HCT116 (cell line): ENCODE data around the gene THTPA. TPM values are rescaled to one million over a fixed set of nuclear protein-coding genes. Genes with fewer than 3 reads are reported as not detected.

Experiments used
- ATAC-seq: fragments of 200-7000 bp; cut with Tn5 transposase; 2 replicates; pipeline ENCODE4 v1.9.1; 2020; ENCODE audit warnings: mild to moderate bottlenecking, moderate library complexity
- BruUV-seq: library from RNA; stranded (reverse); fragments of 400-500 nt; replicated peaks from 2 replicates; lab custom pipeline; 2021; lab: Mats Ljungman, UMichigan
- CTCF ChIA-PET: fragments of 300-600 bp; sonication (Branson Sonifier 250); formaldehyde crosslinking; loops from one replicate; lab custom pipeline; 2021; ENCODE audit warnings: antibody characterized with exemption; lab: Charles Lee
- POLR2A ChIA-PET: fragments of 300-600, 350-600 bp; sonication (Branson Sonifier 250); formaldehyde crosslinking; loops from one replicate; lab custom pipeline; 2021; ENCODE audit warnings: antibody characterized with exemption; lab: Charles Lee
- RAD21 ChIA-PET, 2 experiments: fragments of 300-600 bp; sonication (Branson Sonifier 250); formaldehyde crosslinking; loops; one replicate each; lab custom pipeline; 2023; ENCODE audit warnings: low total read pairs in 2 of 2; ENCODE audit not compliant: uncharacterized antibody in 2 of 2, unreplicated experiment in 2 of 2, low non-redundant PET in 1 of 2; lab: Charles Lee
- DNase-seq: peaks from one replicate; pipeline ENCODE4 v3.0.0-alpha.2; 2010; ENCODE audit warnings: low read depth, low spot score
- H2AFZ ChIP-seq: fragments of 200-600 bp; shearing (Covaris generic), sonication (generic); 2 replicates; pipeline ENCODE4 v1.6.1; 2017; ENCODE audit warnings: low read depth, mixed run types, mixed read lengths, antibody characterized with exemption, low read length; ENCODE audit not compliant: poor library complexity, severe bottlenecking
- H3K27ac ChIP-seq: 2 replicates; pipeline ENCODE4 v1.5.1; 2012; ENCODE audit warnings: low read depth, low read length
- H3K27me3 ChIP-seq: fragments of 200-600 bp; sonication (generic); 2 replicates; pipeline ENCODE4 v1.6.1; 2016; ENCODE audit warnings: mixed run types, low read length, mixed read lengths; ENCODE audit not compliant: insufficient read depth
- H3K36me3 ChIP-seq, 2 experiments: fragments of 200-500 bp in 1 of 2; fragments of 200-600 bp in 1 of 2; sonication (Bioruptor generic) in 1 of 2; sonication (generic) in 1 of 2; 2 replicates each; pipeline versions ENCODE4 v1.5.1 to v1.6.1; 2014 to 2016; ENCODE audit warnings: low read length in 2 of 2, inconsistent platforms in 1 of 2, mixed read lengths in 1 of 2, mixed run types in 1 of 2; ENCODE audit not compliant: insufficient read depth in 2 of 2, control insufficient read depth in 1 of 2
- H3K4me1 ChIP-seq, 2 experiments: fragments of 200-600 bp in 1 of 2; sonication (generic) in 1 of 2; 2 replicates each; pipeline versions ENCODE4 v1.5.1 to v1.6.1; 2012 to 2017; ENCODE audit warnings: low read length in 2 of 2, inconsistent platforms in 1 of 2, mild to moderate bottlenecking in 1 of 2, mixed read lengths in 1 of 2, mixed run types in 1 of 2, moderate library complexity in 1 of 2; ENCODE audit not compliant: insufficient read depth in 2 of 2, control insufficient read depth in 1 of 2
- H3K4me2 ChIP-seq: fragments of 200-600 bp; sonication (generic); 2 replicates; pipeline ENCODE4 v1.6.1; 2017; ENCODE audit warnings: mixed run types, low read length, mixed read lengths
- H3K4me3 ChIP-seq, 2 experiments: fragments of 200-600 bp in 1 of 2; sonication (generic) in 1 of 2; replicated peaks in 1 of 2; 2 replicates each; pipeline ENCODE4 v1.5.1; 2011 to 2016; ENCODE audit warnings: low read length in 2 of 2, control low read depth in 1 of 2, low read depth in 1 of 2, mild to moderate bottlenecking in 1 of 2, mixed read lengths in 1 of 2, mixed run types in 1 of 2
- H3K79me2 ChIP-seq: fragments of 200-600 bp; sonication (generic); 2 replicates; pipeline ENCODE4 v1.6.1; 2017; ENCODE audit warnings: mild to moderate bottlenecking, mixed run types, low read length, moderate library complexity, mixed read lengths; ENCODE audit not compliant: insufficient read depth
- H3K9ac ChIP-seq: fragments of 200-600 bp; sonication (generic); 2 replicates; pipeline ENCODE4 v1.6.1; 2016; ENCODE audit warnings: low read length, mixed read lengths
- H3K9me2 ChIP-seq: fragments of 200-600 bp; sonication (generic), shearing (Covaris generic); 2 replicates; pipeline ENCODE4 v1.6.1; 2017; ENCODE audit warnings: mixed run types, mild to moderate bottlenecking, moderate library complexity; ENCODE audit not compliant: insufficient read depth
- H3K9me3 ChIP-seq, 2 experiments: fragments of 200-500 bp in 1 of 2; fragments of 200-600 bp in 1 of 2; sonication (Bioruptor generic) in 1 of 2; sonication (generic) in 1 of 2; 2 replicates each; pipeline ENCODE4 v1.6.1; 2014 to 2017; ENCODE audit warnings: low read length in 2 of 2, mixed read lengths in 2 of 2, inconsistent platforms in 1 of 2, low read depth in 1 of 2, mild to moderate bottlenecking in 1 of 2, mixed run types in 1 of 2, moderate library complexity in 1 of 2; ENCODE audit not compliant: control insufficient read depth in 1 of 2, insufficient read depth in 1 of 2
- H4K20me1 ChIP-seq: fragments of 200-600 bp; sonication (generic), shearing (Covaris generic); 2 replicates; pipeline ENCODE4 v1.6.1; 2017; ENCODE audit warnings: mixed run types, mild to moderate bottlenecking, moderate library complexity; ENCODE audit not compliant: insufficient read depth
- ATF3 ChIP-seq: IDR thresholded peaks from 2 replicates; pipeline ENCODE4 v1.6.1; 2012
- CBX3 ChIP-seq: IDR thresholded peaks from 2 replicates; pipeline ENCODE4 v1.6.1; 2012; ENCODE audit warnings: low read depth
- CTCF ChIP-seq, 3 experiments: fragments of 200-600 bp in 1 of 3; sonication (generic) in 1 of 3; IDR thresholded peaks in 2 of 3; conservative IDR thresholded peaks in 1 of 3; 2 replicates each; pipeline ENCODE4 v1.5.1; 2012 to 2017; ENCODE audit warnings: low read depth in 2 of 3, low read length in 2 of 3, antibody characterized with exemption in 1 of 3, borderline replicate concordance in 1 of 3, control low read depth in 1 of 3, mild to moderate bottlenecking in 1 of 3, mixed read lengths in 1 of 3, mixed run types in 1 of 3, moderate library complexity in 1 of 3; ENCODE audit not compliant: insufficient read depth in 1 of 3
- EGR1 ChIP-seq: IDR thresholded peaks from 2 replicates; pipeline ENCODE4 v1.6.1; 2012; ENCODE audit warnings: low read depth
- ELF1 ChIP-seq: IDR thresholded peaks from 2 replicates; pipeline ENCODE4 v1.6.1; 2012; ENCODE audit warnings: low read depth, borderline replicate concordance
- JUND ChIP-seq: IDR thresholded peaks from 2 replicates; pipeline ENCODE4 v1.6.1; 2012
- MAX ChIP-seq: IDR thresholded peaks from 2 replicates; pipeline ENCODE4 v1.6.1; 2012
- POLR2A ChIP-seq: IDR thresholded peaks from 2 replicates; pipeline ENCODE4 v1.7.0; 2011; ENCODE audit warnings: borderline replicate concordance; ENCODE audit not compliant: insufficient read depth, insufficient read length; ENCODE audit errors: extremely low read depth
- POLR2AphosphoS5 ChIP-seq: IDR thresholded peaks from 2 replicates; pipeline ENCODE4 v1.6.1; 2011; ENCODE audit warnings: mild to moderate bottlenecking, low read depth, low read length, moderate library complexity
- RAD21 ChIP-seq: IDR thresholded peaks from 2 replicates; pipeline ENCODE4 v1.6.1; 2012; ENCODE audit warnings: low read depth, mild to moderate bottlenecking
- REST ChIP-seq: IDR thresholded peaks from 2 replicates; pipeline ENCODE4 v1.6.1; 2012; ENCODE audit warnings: low read depth
- SP1 ChIP-seq: IDR thresholded peaks from 2 replicates; pipeline ENCODE4 v1.6.1; 2012; ENCODE audit warnings: low read depth
- SRF ChIP-seq: IDR thresholded peaks from 2 replicates; pipeline ENCODE4 v1.6.1; 2012; ENCODE audit warnings: low read depth
- TCF7L2 ChIP-seq: IDR thresholded peaks from 2 replicates; pipeline ENCODE4 v1.7.0; 2011; ENCODE audit warnings: borderline replicate concordance, inconsistent platforms; ENCODE audit not compliant: insufficient read depth, insufficient read length; ENCODE audit errors: extremely low read depth
- YY1 ChIP-seq: IDR thresholded peaks from 2 replicates; pipeline ENCODE4 v1.6.1; 2011; ENCODE audit warnings: low read length, low read depth, moderate library complexity, mild to moderate bottlenecking; ENCODE audit not compliant: insufficient replicate concordance; ENCODE audit errors: extremely low read depth
- ZBTB33 ChIP-seq: IDR thresholded peaks from 2 replicates; pipeline ENCODE4 v1.6.1; 2011; ENCODE audit warnings: mild to moderate bottlenecking, low read length, moderate library complexity; ENCODE audit not compliant: insufficient replicate concordance; ENCODE audit errors: extremely low read depth
- ZFX ChIP-seq: fragments of 450-650 bp; IDR thresholded peaks from 2 replicates; pipeline ENCODE4 v1.6.1; 2017
- ZNF274 ChIP-seq: fragments of 200-500 bp; sonication (Bioruptor generic); IDR thresholded peaks from 2 replicates; pipeline ENCODE4 v1.6.1; 2014; ENCODE audit warnings: mild to moderate bottlenecking, low read depth, low read length, inconsistent platforms
- intact Hi-C: fragments of 100-400 bp; cut with micrococcal nuclease; formaldehyde crosslinking; loops from 2 replicates; pipeline ENCODE4 v1.10.0; 2022
- total RNA-seq: library from RNA; stranded (reverse); gene quantifications from one replicate; pipeline ENCODE4 v1.2.1, GENCODE V29; 2021; ENCODE audit not compliant: unreplicated experiment

THTPA gene
- total RNA-seq, 1 experiment from 2014 or later: 5.8 TPM

- Histone ChIP-seq H3K9me2 (no peaks in the 10 kb centered on the region), H2AFZ (no peak overlapping the region), H3K4me2 (no peak overlapping the region), H3K36me3 (no peaks in the 10 kb centered on the region), H3K79me2 (no peaks in the 10 kb centered on the region), H3K9me3 (no peaks in the 10 kb centered on the region), H4K20me1 (no peaks in the 10 kb centered on the region), H3K4me3 (no peak overlapping the region), H3K27me3 (no peaks in the 10 kb centered on the region), H3K4me1 (peaks cover 0 to 6% of the 10 kb centered on the region in 2 experiments; a peak in 1 of 4 replicates), H3K27ac (no peak overlapping the region), H3K9ac (no peak overlapping the region)
- intact Hi-C loops: no loop called here
- ATAC-seq (no peak), DNase-seq (no peak)
- ChIA-PET CTCF (no interaction called here), RAD21 (no interaction called here), POLR2A (no interaction called here)
- no TSS peak for BruUV-seq
- no peak for TF ChIP-seq RAD21
- TF ChIP-seq EGR1: no peak
- no peak for TF ChIP-seq CTCF (IDR thresholded peaks at IDR 0.05 in 2 of 3, conservative IDR thresholded peaks at IDR 0.05 in 1 of 3; ENCODE audit: borderline replicate concordance in 1 of 3, insufficient read depth in 1 of 3, low read depth in 2 of 3, low read length in 2 of 3)
- TF ChIP-seq YY1: no peak
- TF ChIP-seq TCF7L2: no peak
- no peak for TF ChIP-seq SRF
- TF ChIP-seq ELF1: no peak
- no peak for TF ChIP-seq MAX
- no peak for TF ChIP-seq REST
- TF ChIP-seq POLR2AphosphoS5: no peak
- no peak for TF ChIP-seq SP1
- TF ChIP-seq ZNF274: no peak
- TF ChIP-seq ZBTB33: no peak
- no peak for TF ChIP-seq ATF3
- TF ChIP-seq JUND: no peak
- TF ChIP-seq CBX3: no peak
- TF ChIP-seq POLR2A: no peak
- no peak for TF ChIP-seq ZFX
Observed at GRCh38 chr14:23603103-23603502, 47.0 kb downstream of the THTPA start.
